Keratinocyte (primary cell): ENCODE results near the gene CYB561. TPM values are rescaled to one million over a fixed set of nuclear protein-coding genes. Genes with fewer than 3 reads are reported as not detected.

Experiments
- DNase-seq: peaks from one replicate; pipeline ENCODE4 v3.0.0-alpha.2; 2011; ENCODE audit warnings: low read depth, missing footprints, low spot score
- FAIRE-seq: peaks from 2 replicates; lab custom pipeline; 2011; peaks lifted over from hg19 to GRCh38; lab: Jason Lieb, UNC
- H2AFZ ChIP-seq: 2 replicates; pipeline ENCODE4 v1.6.0; 2012; ENCODE audit warnings: low read length, control low read depth, inconsistent platforms; ENCODE audit not compliant: control insufficient read depth
- H3K27ac ChIP-seq: 2 replicates; pipeline ENCODE4 v1.5.1; 2011; ENCODE audit warnings: low read length; ENCODE audit not compliant: control insufficient read depth, insufficient read depth
- H3K27me3 ChIP-seq: 3 replicates; pipeline ENCODE4 v1.6.0; 2011; ENCODE audit warnings: low read length; ENCODE audit not compliant: control insufficient read depth, insufficient read depth; ENCODE audit errors: extremely low read depth
- H3K36me3 ChIP-seq, 2 experiments: 2 replicates in 1 of 2; 3 replicates in 1 of 2; pipeline ENCODE4 v1.5.1; 2011; ENCODE audit warnings: low read length in 2 of 2, mild to moderate bottlenecking in 1 of 2; ENCODE audit not compliant: control insufficient read depth in 2 of 2, insufficient read depth in 2 of 2; ENCODE audit errors: extremely low read depth in 1 of 2
- H3K4me1 ChIP-seq: 3 replicates; pipeline ENCODE4 v1.5.1; 2011; ENCODE audit warnings: low read length; ENCODE audit not compliant: control insufficient read depth, insufficient read depth; ENCODE audit errors: extremely low read depth
- H3K4me2 ChIP-seq: 3 replicates; pipeline ENCODE4 v1.6.0; 2011; ENCODE audit warnings: low read depth, low read length; ENCODE audit not compliant: control insufficient read depth, insufficient read depth; ENCODE audit errors: extremely low read depth
- H3K4me3 ChIP-seq, 3 experiments: fragments of 200-600 bp in 1 of 3; sonication (generic) in 1 of 3; 2 replicates in 2 of 3; 3 replicates in 1 of 3; pipeline ENCODE4 v1.5.1; 2011 to 2016; ENCODE audit warnings: low read length in 3 of 3, mild to moderate bottlenecking in 3 of 3, control low read depth in 2 of 3, inconsistent platforms in 1 of 3, low read depth in 1 of 3, mixed read lengths in 1 of 3, mixed run types in 1 of 3, moderate library complexity in 1 of 3; ENCODE audit not compliant: control insufficient read depth in 2 of 3, insufficient read depth in 2 of 3; ENCODE audit errors: extremely low read depth in 1 of 3
- H3K79me2 ChIP-seq: 2 replicates; pipeline ENCODE4 v1.6.0; 2012; ENCODE audit warnings: low read length; ENCODE audit not compliant: control insufficient read depth, insufficient read depth
- H3K9ac ChIP-seq: 3 replicates; pipeline ENCODE4 v1.6.0; 2011; ENCODE audit warnings: low read length; ENCODE audit not compliant: control insufficient read depth, insufficient read depth; ENCODE audit errors: extremely low read depth
- H3K9me1 ChIP-seq: 3 replicates; pipeline ENCODE4 v1.6.0; 2011; ENCODE audit warnings: low read length; ENCODE audit not compliant: control insufficient read depth, insufficient read depth; ENCODE audit errors: extremely low read depth
- H3K9me3 ChIP-seq: 2 replicates; pipeline ENCODE4 v1.5.1; 2012; ENCODE audit warnings: low read depth, low read length; ENCODE audit not compliant: control insufficient read depth
- H4K20me1 ChIP-seq: 3 replicates; pipeline ENCODE4 v1.6.0; 2011; ENCODE audit warnings: low read length; ENCODE audit not compliant: control insufficient read depth, insufficient read depth; ENCODE audit errors: extremely low read depth
- CTCF ChIP-seq, 3 experiments: IDR thresholded peaks in 1 of 3; conservative IDR thresholded peaks in 1 of 3; optimal IDR thresholded peaks in 1 of 3; 2 replicates in 2 of 3; 3 replicates in 1 of 3; pipeline versions ENCODE3 to v1.5.1; 2011; ENCODE audit warnings: low read length in 3 of 3, mild to moderate bottlenecking in 3 of 3, moderate library complexity in 2 of 3, control low read depth in 1 of 3, inconsistent platforms in 1 of 3; ENCODE audit not compliant: insufficient read depth in 2 of 3; ENCODE audit errors: extremely low read depth in 1 of 3
- EZH2 ChIP-seq: IDR thresholded peaks from one replicate; pipeline ENCODE4 v1.6.1; 2012; ENCODE audit warnings: inconsistent platforms, mild to moderate bottlenecking, low read length, moderate library complexity
- dilution Hi-C: fragments of 300-500 bp; cut with MboI; formaldehyde crosslinking; loops from one replicate; pipeline ENCODE4 v1.7.0; 2020; ENCODE audit warnings: low sequenced_read_pairs; ENCODE audit not compliant: extremely low pct_ligation_motif_present
- polyA plus RNA-seq, 5 experiments: library from polyadenylated mRNA; depleted of rRNA in 3 of 5; stranded (reverse) in 3 of 5; stranded (forward) in 1 of 5; unstranded in 1 of 5; fragments of >200 nt; gene quantifications; 1 replicate in 1 of 5; 2 replicates in 3 of 5; 3 replicates in 1 of 5; pipeline versions ENCODE4 v1.2.1 to v1.2.3, GENCODE V29; 2011 to 2012; ENCODE audit warnings: missing spikeins in 2 of 5, low read depth in 1 of 5, low replicate concordance in 1 of 5

Gene CYB561
- polyA plus RNA-seq, 1 donor (not counting 4 experiments of a cell fraction or from before 2014, with no cell fraction given), result 14.4 TPM

- H4K20me1 ChIP-seq, result no peaks in the 10 kb centered on the region
- H3K4me1 ChIP-seq, result peaks cover 10% of the 10 kb centered on the region
- H3K27me3 ChIP-seq, result no peaks in the 10 kb centered on the region
- H3K79me2 ChIP-seq, result no peaks in the 10 kb centered on the region
- no peak overlapping the region for H2AFZ ChIP-seq
- H3K27ac ChIP-seq, result no peak overlapping the region
- FAIRE-seq, result no peak
- H3K9ac ChIP-seq, result no peak overlapping the region
- dilution Hi-C loops, result no loop called here
- no peak for TF ChIP-seq EZH2
- TF ChIP-seq CTCF (optimal IDR thresholded peaks at IDR 0.05 in 1 of 3, IDR thresholded peaks at IDR 0.05 in 1 of 3, conservative IDR thresholded peaks at IDR 0.05 in 1 of 3; ENCODE audit: extremely low read depth in 1 of 3, insufficient read depth in 2 of 3, low read length in 3 of 3), result no peak
- H3K9me3 ChIP-seq, result no peaks in the 10 kb centered on the region
- H3K4me3 ChIP-seq, result no peak overlapping the region
- no peak for DNase-seq
- H3K36me3 ChIP-seq, result peaks cover 0 to 3% of the 10 kb centered on the region in 2 experiments
- no peak overlapping the region for H3K4me2 ChIP-seq
- H3K9me1 ChIP-seq, result no peaks in the 10 kb centered on the region
These were observed 3.5 kb downstream of the CYB561 start for GRCh38 chr17:63442549-63443035.

DNA sequence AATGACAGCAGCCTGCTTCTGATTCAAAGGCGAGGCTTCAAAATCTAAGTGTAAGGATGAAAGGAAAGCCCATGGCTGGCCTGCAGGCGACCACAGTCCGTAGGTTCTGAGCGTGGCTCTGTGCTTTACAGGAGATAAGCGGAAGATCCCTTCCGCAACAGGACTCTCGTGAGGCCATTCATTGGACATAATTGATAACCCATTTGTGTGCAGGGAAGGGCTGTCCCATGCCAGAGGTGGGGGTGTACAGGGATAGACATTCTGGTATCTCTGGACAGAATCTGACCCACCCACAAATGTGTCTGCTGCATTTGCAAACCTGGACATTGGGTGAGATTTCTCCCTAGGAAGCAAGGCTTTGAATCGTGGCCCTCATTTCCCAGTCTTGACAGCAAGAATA lies 4.0 kb downstream of the CYB561 start:
- H3K9ac ChIP-seq, result no peak overlapping the region
- FAIRE-seq (no peak), DNase-seq (no peak)
- H3K27me3 ChIP-seq, result no peaks in the 10 kb centered on the region
- no peaks in the 10 kb centered on the region for H4K20me1 ChIP-seq
- H3K79me2 ChIP-seq, result no peaks in the 10 kb centered on the region
- TF ChIP-seq EZH2, result no peak
- no peak for TF ChIP-seq CTCF (optimal IDR thresholded peaks at IDR 0.05 in 1 of 3, IDR thresholded peaks at IDR 0.05 in 1 of 3, conservative IDR thresholded peaks at IDR 0.05 in 1 of 3; ENCODE audit: extremely low read depth in 1 of 3, insufficient read depth in 2 of 3, low read length in 3 of 3)
- no peak overlapping the region for H3K4me3 ChIP-seq
- peaks cover 0 to 3% of the 10 kb centered on the region in 2 experiments for H3K36me3 ChIP-seq
- no peak overlapping the region for H2AFZ ChIP-seq
- dilution Hi-C loops, result no loop called here
- H3K9me3 ChIP-seq, result no peaks in the 10 kb centered on the region
- no peaks in the 10 kb centered on the region for H3K9me1 ChIP-seq
- H3K27ac ChIP-seq, result no peak overlapping the region
- no peak overlapping the region for H3K4me2 ChIP-seq
- H3K4me1 ChIP-seq, result peaks cover 5% of the 10 kb centered on the region
